GM21423 (cell line): Measurements from ENCODE around the gene TCERG1.

ENCODE experiments used
- ATAC-seq: cut with Tn5 transposase; IDR thresholded peaks from one replicate; pipeline ENCODE4 v1.9.1; 2021; ENCODE audit warnings: mild to moderate bottlenecking, moderate library complexity; ENCODE audit not compliant: unreplicated experiment

Gene TCERG1

GRCh38 chr5:146446861-146447733, at the start of gene TCERG1:
TCERG1 (plus strand) TSS chr5:146447333; CDS start chr5:146447350, 17 bp downstream.
- peak; percentile 93 for ATAC-seq

- no peak for ATAC-seq
These were observed 48.3 kb upstream of the TCERG1 start for GRCh38 chr5:146398826-146399225.

- ATAC-seq = no peak
These were observed 47.7 kb upstream of the TCERG1 start for GRCh38 chr5:146399481-146399880.

GRCh38 chr5:146400201-146400600, 46.9 kb upstream of the TCERG1 start:
- ATAC-seq = no peak

GRCh38 chr5:146401021-146401420, 46.1 kb upstream of the TCERG1 start:
- ATAC-seq = no peak

- ATAC-seq = no peak
These were observed 44.2 kb upstream of the TCERG1 start for GRCh38 chr5:146402949-146403348.

- no peak for ATAC-seq
These were observed 38.0 kb upstream of the TCERG1 start for GRCh38 chr5:146409054-146409671.

GRCh38 chr5:146410272-146410671, 36.9 kb upstream of the TCERG1 start:
- ATAC-seq = no peak

GRCh38 chr5:146419696-146420095, 27.4 kb upstream of the TCERG1 start:
- no peak for ATAC-seq

- no peak for ATAC-seq
These were observed 22.1 kb upstream of the TCERG1 start for GRCh38 chr5:146425023-146425422.

- no peak for ATAC-seq
These were observed 20.8 kb upstream of the TCERG1 start for GRCh38 chr5:146426305-146426704.

- ATAC-seq = peak; percentile 71
These were observed 20.1 kb upstream of the TCERG1 start for GRCh38 chr5:146426853-146427618.

GRCh38 chr5:146427619-146427997, 19.5 kb upstream of the TCERG1 start:
- ATAC-seq = no peak

GRCh38 chr5:146428658-146429057, 18.5 kb upstream of the TCERG1 start:
- no peak for ATAC-seq

GRCh38 chr5:146440353-146440752, 6.8 kb upstream of the TCERG1 start:
- ATAC-seq = no peak

- no peak for ATAC-seq
These were observed 6.2 kb upstream of the TCERG1 start for GRCh38 chr5:146440870-146441495.

- no peak for ATAC-seq
These were observed 5.2 kb upstream of the TCERG1 start for GRCh38 chr5:146441896-146442295.

GRCh38 chr5:146447734-146448380, 724 bp downstream of the TCERG1 start:
- peak; percentile 24 for ATAC-seq

GRCh38 chr5:146448783-146449519, 1.8 kb downstream of the TCERG1 start:
- no peak for ATAC-seq

- no peak for ATAC-seq
These were observed 2.9 kb downstream of the TCERG1 start for GRCh38 chr5:146450002-146450401.
